Esophagus mucosa (tissue), 1 donor: Measurements from ENCODE around the gene TBC1D19. TPM values are rescaled to one million over a fixed set of nuclear protein-coding genes. Genes with fewer than 3 reads are reported as not detected.

Source experiments
- ATAC-seq: fragments of 200-7000 bp; cut with Tn5 transposase; one replicate; pipeline ENCODE4 v1.9.1; 2020
- total RNA-seq: library from RNA; stranded (reverse); gene quantifications from one replicate; pipeline ENCODE4 v1.2.4, GENCODE V29; 2023
- donor health status: DM: yes; HTN: yes; CAD: no.

Gene TBC1D19
- total RNA-seq, 1 donor from 2014 or later = 2.7 TPM

DNA sequence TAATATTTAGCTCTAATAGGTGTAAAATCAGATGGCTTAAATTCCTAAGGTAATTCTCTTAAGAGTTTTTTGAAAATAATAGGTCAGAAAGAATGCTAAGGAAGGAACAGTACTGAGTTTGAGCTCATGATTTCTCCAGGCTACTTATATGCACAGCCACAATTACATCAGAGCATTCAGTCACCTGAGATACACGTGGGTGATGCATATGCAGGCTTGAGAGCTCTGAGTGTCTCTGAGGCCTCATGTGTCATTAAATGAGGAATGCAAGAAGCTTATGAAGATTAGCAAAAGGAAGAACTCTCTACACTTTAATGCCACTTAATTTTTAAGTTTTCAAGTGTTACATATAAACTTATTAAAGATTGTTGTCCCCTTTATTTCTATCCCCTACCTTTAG is 152.7 kb downstream of the TBC1D19 start:
- ATAC-seq = peak; percentile 80

- ATAC-seq = no peak
Observed at GRCh38 chr4:26737385-26737784, 153.5 kb downstream of the TBC1D19 start.

- peak; percentile 32 for ATAC-seq
Observed at GRCh38 chr4:26741491-26741871, 157.6 kb downstream of the TBC1D19 start.

GRCh38 chr4:26746802-26747213 is 162.9 kb downstream of the TBC1D19 start:
- ATAC-seq = no peak

- no peak for ATAC-seq
Observed at GRCh38 chr4:26748811-26749210, 164.9 kb downstream of the TBC1D19 start.

GRCh38 chr4:26749867-26750266 is 166.0 kb downstream of the TBC1D19 start:
- ATAC-seq = no peak

GRCh38 chr4:26751004-26751403 is 167.1 kb downstream of the TBC1D19 start:
- no peak for ATAC-seq

GRCh38 chr4:26751838-26752237 is 168.0 kb downstream of the TBC1D19 start:
- no peak for ATAC-seq

GRCh38 chr4:26753187-26753586 is 169.3 kb downstream of the TBC1D19 start:
- no peak for ATAC-seq

GRCh38 chr4:26753617-26754016 is 169.7 kb downstream of the TBC1D19 start:
- no peak for ATAC-seq

DNA sequence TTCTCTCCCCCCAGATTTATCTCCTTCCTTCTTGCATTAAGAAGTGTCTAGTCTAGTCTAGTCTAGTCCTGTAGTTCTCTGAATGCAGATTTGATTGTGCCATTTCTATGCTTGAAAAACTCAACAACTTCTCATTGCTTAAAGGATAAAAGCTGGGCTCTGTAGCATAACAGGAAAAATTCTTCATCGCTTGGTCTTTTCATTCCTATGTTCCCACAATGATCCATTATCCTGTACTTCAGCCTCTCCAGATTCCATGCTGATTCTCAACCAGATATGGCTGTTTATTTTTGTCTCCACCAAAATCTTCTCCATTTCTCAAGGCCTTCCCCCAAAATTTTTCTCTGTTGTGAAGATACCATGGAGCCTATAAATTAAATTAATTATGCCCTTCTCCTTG is 173.9 kb downstream of the TBC1D19 start:
- no peak for ATAC-seq

- no peak for ATAC-seq
Observed at GRCh38 chr4:26758899-26759298, 175.0 kb downstream of the TBC1D19 start.

DNA sequence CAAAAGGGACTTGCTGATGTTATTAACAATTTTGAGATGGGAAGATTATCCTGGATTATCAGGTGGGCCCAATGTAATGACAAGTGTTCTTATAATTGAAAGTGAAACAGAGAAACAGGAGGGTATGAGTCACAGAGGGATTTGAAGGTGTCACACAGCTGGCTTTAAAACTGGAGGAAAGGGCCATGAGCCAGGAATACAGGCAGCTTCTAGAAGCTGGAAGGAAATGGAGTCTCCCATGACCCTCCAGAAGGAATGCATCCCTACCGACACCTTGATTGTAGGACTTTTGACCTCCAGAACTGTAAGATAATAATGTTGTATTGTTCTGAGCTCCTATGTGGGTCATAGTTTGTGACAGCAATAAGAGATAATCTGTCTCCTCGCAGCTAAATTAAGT is 178.8 kb downstream of the TBC1D19 start:
- no peak for ATAC-seq

DNA sequence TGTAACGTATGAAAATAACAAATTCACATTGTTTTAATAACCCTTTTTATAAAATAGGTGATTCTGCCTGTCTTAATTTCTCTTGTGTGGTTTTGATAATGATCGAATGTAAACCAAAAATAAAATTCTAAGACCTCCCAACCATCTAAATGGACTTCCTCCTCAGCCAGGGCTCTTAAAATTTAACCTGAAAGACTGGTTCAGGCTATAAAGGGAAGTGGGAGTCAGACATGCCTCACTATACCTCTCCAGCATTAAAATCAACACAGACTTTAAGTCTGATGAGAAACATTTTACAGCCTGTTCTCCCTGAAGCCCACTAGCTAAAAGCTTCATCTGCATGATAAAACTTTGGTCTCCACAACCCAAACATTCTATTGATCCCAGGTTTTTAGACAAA is 179.2 kb downstream of the TBC1D19 start:
- no peak for ATAC-seq

- ATAC-seq = no peak
Observed at GRCh38 chr4:26763648-26764047, 179.8 kb downstream of the TBC1D19 start.

GRCh38 chr4:26764231-26764630 is 180.3 kb downstream of the TBC1D19 start:
- no peak for ATAC-seq

DNA sequence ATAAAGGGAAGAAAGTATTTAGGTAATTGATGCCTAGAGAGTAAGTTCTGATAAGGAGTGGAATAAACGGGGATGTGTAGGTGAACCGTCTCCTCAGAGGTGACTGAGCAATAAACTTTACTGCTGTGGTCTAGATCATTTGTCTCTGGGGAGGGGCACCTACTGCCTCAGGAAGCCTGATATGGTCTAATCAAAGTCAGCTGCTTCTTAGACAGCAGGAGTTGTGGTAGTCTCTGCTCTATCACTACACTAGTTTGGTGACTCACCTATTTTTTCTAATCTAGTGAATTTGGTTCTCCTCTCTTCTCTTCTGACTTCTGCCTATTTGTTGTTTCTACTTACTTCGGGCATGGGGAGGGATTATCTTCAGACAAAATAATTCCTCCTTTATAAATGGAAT is 181.6 kb downstream of the TBC1D19 start:
- no peak for ATAC-seq

- no peak for ATAC-seq
Observed at GRCh38 chr4:26766141-26766540, 182.3 kb downstream of the TBC1D19 start.

DNA sequence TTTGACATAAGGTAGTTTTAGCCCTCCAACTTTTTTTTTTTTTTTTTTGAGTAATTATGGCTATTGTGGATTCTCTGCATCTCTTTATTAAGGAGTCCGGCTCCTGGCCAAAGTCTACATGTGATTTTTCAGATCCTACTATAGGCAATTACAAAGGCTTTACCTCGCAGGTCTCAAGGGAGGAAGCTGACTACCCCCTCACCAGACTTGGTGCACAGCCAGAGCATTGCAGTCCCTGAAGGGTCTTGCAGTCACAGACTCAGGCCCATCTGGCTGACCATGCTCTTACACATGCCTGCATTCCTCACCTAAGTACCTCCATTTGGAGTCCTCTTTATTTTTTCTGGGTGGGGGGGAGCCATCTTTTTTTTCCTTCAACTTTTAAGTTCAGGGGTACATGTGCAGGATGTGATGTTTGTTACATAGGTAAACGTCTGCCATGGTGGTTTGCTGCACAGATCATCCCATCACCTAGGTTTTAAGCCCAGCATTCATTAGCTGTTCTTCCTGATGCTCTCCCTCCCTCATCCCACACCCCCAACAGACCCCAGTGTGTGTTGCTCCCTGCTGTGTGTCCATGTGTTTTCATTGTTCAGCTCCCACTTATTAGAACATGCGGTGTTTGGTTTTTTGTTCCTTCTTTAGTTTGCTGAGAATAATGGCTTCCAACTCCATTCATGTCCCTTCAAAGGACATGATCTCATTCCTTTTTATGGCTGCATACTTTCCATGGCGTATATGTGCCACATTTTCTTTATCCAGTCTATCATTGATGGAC is 188.4 kb downstream of the TBC1D19 start:
- no peak for ATAC-seq

DNA sequence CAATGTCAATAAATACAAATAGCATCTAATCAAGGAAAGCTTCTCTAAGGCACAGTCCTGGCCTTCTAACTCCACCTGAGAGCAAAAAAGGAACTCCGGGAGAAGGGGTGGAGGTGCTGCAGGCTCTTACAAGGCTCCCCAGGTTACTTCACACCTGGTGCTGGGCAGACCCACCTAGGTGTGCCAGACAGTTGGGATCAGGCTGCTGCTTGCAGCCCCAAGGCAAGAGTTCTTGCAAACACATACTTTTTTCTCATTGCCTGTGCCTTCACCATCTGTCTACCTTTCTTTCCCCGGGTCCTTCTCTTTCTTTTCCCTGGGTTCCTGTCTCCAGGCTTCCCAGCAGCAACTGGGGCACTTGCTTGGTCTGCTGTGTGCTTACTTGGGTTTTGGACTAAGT is 195.3 kb downstream of the TBC1D19 start:
- ATAC-seq = peak; percentile 35

DNA sequence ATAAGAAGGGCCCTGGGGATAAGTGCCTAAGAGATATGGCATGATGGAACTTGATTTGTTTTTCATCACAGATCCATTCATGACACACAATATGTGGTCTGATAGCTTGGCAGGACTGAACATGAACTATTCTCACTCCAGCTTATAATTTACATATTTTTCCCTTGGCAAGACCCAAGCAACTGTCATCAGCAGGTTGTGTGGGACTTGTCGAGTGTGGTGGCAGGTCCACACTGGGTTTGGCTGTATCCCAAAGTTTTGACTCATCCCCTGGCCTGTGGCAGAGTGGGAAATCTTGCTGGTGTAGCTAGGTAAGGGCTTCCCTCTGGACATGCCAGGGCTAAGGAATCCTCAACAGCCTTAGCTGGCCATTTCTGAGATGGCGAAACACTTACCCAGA is 195.8 kb downstream of the TBC1D19 start:
- ATAC-seq = peak; percentile 91

GRCh38 chr4:26780539-26780938 is 196.7 kb downstream of the TBC1D19 start:
- ATAC-seq = peak; percentile 81

DNA sequence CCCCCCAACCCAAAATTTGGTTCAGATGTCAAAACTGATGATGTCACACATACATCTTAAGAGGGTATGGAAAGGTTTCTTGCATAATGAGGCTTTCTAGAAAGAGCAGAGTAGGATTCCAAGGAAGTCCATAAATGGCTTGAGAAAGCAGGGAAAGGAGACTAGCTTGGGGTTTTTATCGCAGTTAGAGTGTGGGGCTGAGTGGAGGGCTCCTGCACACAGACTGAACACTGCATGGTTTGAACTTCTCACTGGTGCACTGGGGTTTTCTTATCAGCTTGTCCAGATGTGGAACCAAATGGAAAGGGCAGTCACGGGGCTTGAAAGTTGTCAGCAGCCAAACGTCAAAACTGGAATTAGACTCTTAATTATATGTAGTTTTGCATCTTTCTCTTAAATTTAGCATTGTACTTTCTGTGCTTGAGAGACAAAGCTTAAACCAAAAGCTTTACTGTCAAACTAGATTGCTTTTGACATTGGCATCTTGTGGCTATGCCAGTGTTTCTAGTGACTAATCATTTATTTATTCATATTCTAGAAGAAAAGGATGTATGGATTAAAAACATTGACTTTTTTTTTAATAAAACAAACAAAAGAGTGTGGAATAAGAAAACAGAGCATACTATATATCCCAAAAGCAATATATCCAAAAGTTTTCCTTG is 198.4 kb downstream of the TBC1D19 start:
- no peak for ATAC-seq

- ATAC-seq = peak; percentile 51
Observed at GRCh38 chr4:26782830-26783202, 198.9 kb downstream of the TBC1D19 start.
